ENCODE measurements around the gene RUNX2. TPM values are rescaled to one million over a fixed set of nuclear protein-coding genes. Genes with fewer than 3 reads are reported as not detected.

Gene RUNX2
- total RNA-seq, 1 experiment from 2014 or later = 3.8 TPM

DNA sequence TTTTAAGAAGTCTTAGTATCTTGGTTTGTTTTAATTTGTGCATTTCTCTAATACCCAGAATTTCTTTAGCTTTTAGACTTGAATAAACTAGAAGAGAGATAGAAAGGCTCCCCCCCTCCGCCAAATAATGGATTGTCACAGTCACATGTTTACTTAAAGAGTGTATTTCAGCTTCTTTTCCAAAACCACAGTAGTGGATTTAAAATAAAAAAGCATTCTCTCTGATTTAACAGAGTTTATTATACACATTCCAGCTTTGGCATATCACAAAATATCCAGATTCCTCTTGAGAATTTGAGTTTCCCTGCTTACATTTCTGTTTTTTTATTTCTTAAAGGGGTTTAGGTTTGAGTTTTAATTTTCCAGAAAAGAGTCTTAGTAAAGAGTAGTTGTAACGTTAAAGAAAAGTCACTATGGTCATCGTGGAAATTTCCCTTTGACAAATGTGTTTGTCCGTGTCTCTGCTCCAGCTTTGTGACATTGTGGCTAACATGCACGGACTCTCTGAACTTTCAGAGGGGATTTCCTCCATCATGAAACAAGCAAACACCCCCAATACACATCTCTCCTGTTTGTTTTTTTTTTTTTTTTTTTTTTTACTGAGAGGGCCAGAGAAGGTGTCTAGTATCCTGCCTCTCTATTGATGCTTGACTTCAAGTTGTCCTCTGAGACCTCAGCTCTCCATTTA lies 163.1 kb downstream of the RUNX2 start:
- Histone ChIP-seq H3K36me3 (ENCODE audit: low read depth, low read length) (peaks cover 9% of the 10 kb centered on the region; the same call in 1 of the 2 replicates), H3K9ac (ENCODE audit: low read length) (no peak overlapping the region), H3K79me2 (ENCODE audit: low read length) (no peaks in the 10 kb centered on the region), H3K9me2 (replicated peaks; ENCODE audit: low read length) (no peaks in the 10 kb centered on the region), H2AFZ (ENCODE audit: low read length) (no peak overlapping the region), H3F3A (ENCODE audit: low read length, unreplicated experiment) (no peaks in the 10 kb centered on the region), H3K27ac (ENCODE audit: low read length) (no peak overlapping the region), H3K9me3 (ENCODE audit: low read length) (no peaks in the 10 kb centered on the region), H3K4me3 (ENCODE audit: low read length) (no peak overlapping the region), H3K27me3 (ENCODE audit: low read length) (no peaks in the 10 kb centered on the region), H4K20me1 (ENCODE audit: low read length) (no peaks in the 10 kb centered on the region), H3K4me2 (ENCODE audit: low read length) (no peak overlapping the region), H3K4me1 (ENCODE audit: insufficient read depth, low read length) (peaks cover 13% of the 10 kb centered on the region)
- POLR2A ChIA-PET (ENCODE audit: unreplicated experiment) = no interaction called here
- CTCF ChIA-PET = no interaction called here
- no TSS peak for BruUV-seq (replicated peaks)
- TF ChIP-seq EZH2 (IDR thresholded peaks at IDR 0.05; ENCODE audit: low read length, unreplicated experiment) = no peak
- TF ChIP-seq, protein P1, sequence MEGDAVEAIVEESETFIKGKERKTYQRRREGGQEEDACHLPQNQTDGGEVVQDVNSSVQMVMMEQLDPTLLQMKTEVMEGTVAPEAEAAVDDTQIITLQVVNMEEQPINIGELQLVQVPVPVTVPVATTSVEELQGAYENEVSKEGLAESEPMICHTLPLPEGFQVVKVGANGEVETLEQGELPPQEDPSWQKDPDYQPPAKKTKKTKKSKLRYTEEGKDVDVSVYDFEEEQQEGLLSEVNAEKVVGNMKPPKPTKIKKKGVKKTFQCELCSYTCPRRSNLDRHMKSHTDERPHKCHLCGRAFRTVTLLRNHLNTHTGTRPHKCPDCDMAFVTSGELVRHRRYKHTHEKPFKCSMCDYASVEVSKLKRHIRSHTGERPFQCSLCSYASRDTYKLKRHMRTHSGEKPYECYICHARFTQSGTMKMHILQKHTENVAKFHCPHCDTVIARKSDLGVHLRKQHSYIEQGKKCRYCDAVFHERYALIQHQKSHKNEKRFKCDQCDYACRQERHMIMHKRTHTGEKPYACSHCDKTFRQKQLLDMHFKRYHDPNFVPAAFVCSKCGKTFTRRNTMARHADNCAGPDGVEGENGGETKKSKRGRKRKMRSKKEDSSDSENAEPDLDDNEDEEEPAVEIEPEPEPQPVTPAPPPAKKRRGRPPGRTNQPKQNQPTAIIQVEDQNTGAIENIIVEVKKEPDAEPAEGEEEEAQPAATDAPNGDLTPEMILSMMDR (conservative IDR thresholded peaks at IDR 0.05; ENCODE audit: low read depth, low read length) = no peak
- TF ChIP-seq EZH2phosphoT487 (IDR thresholded peaks at IDR 0.05; ENCODE audit: borderline replicate concordance, low read length) = no peak
- intact Hi-C loops (cut with micrococcal nuclease) = no loop called here
- DNase-seq = no peak
- no peak for ATAC-seq

DNA sequence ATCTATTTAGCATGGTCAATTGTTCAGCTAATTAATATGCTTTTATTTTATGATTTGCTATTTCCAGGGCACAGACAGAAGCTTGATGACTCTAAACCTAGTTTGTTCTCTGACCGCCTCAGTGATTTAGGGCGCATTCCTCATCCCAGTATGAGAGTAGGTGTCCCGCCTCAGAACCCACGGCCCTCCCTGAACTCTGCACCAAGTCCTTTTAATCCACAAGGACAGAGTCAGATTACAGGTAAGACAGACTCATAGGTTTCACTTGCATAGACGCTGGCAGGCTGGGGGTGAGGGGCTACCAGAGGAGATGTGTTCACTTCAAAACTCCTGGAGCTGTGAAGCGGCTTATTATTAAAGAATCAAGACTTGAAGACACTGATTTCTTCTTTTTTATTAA lies 163.7 kb downstream of the RUNX2 start:
- no peaks in the 10 kb centered on the region for H3K9me2 ChIP-seq (replicated peaks; ENCODE audit: low read length)
- no peaks in the 10 kb centered on the region for H3K27me3 ChIP-seq (ENCODE audit: low read length)
- H3K4me3 ChIP-seq (ENCODE audit: low read length) = no peak overlapping the region
- DNase-seq (no peak), ATAC-seq (no peak)
- peaks cover 9% of the 10 kb centered on the region; the same call in 1 of the 2 replicates for H3K36me3 ChIP-seq (ENCODE audit: low read depth, low read length)
- no peaks in the 10 kb centered on the region for H3F3A ChIP-seq (ENCODE audit: low read length, unreplicated experiment)
- TF ChIP-seq, protein P1 (conservative IDR thresholded peaks at IDR 0.05; ENCODE audit: low read depth, low read length) = no peak
- TF ChIP-seq EZH2phosphoT487 (IDR thresholded peaks at IDR 0.05; ENCODE audit: borderline replicate concordance, low read length) = no peak
- TF ChIP-seq EZH2 (IDR thresholded peaks at IDR 0.05; ENCODE audit: low read length, unreplicated experiment) = no peak
- H4K20me1 ChIP-seq (ENCODE audit: low read length) = no peaks in the 10 kb centered on the region
- no peaks in the 10 kb centered on the region for H3K79me2 ChIP-seq (ENCODE audit: low read length)
- no peak overlapping the region for H3K9ac ChIP-seq (ENCODE audit: low read length)
- no peaks in the 10 kb centered on the region for H3K9me3 ChIP-seq (ENCODE audit: low read length)
- H3K4me1 ChIP-seq (ENCODE audit: insufficient read depth, low read length) = peaks cover 13% of the 10 kb centered on the region
- intact Hi-C loops (cut with micrococcal nuclease) = no loop called here
- ChIA-PET POLR2A (ENCODE audit: unreplicated experiment) (no interaction called here), CTCF (no interaction called here)
- no peak overlapping the region for H3K4me2 ChIP-seq (ENCODE audit: low read length)
- H3K27ac ChIP-seq (ENCODE audit: low read length) = no peak overlapping the region
- BruUV-seq (replicated peaks) = no TSS peak
- H2AFZ ChIP-seq (ENCODE audit: low read length) = no peak overlapping the region

DNA sequence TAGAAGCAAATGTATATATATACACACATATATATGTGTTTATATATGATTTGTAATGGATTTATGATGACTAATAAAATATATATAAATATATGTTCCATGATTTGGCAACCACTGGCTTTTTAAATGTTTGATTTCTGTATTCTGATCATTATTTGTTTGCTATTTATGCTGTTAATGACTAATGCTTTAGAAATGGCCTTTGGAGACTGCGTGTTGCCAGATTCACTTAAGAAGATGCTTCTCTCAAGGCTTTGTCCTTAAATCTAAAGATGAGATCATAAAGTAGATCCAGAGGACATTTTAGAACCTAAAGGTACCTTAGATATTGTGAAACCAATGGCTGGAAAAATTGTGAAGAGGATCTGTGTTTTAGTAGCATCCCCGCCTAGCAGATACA lies 165.6 kb downstream of the RUNX2 start:
- peaks cover 13% of the 10 kb centered on the region for H3K4me1 ChIP-seq (ENCODE audit: insufficient read depth, low read length)
- CTCF ChIA-PET = no interaction called here
- no TSS peak for BruUV-seq (replicated peaks)
- no peaks in the 10 kb centered on the region for H3K27me3 ChIP-seq (ENCODE audit: low read length)
- H2AFZ ChIP-seq (ENCODE audit: low read length) = no peak overlapping the region
- no peaks in the 10 kb centered on the region for H4K20me1 ChIP-seq (ENCODE audit: low read length)
- peaks cover 15% of the 10 kb centered on the region for H3K36me3 ChIP-seq (ENCODE audit: low read depth, low read length)
- peak overlapping the region; percentile 23; the same call in 1 of the 2 replicates for H3K4me2 ChIP-seq (ENCODE audit: low read length)
- peak; percentile 87 for DNase-seq
- intact Hi-C loops (cut with micrococcal nuclease) = no loop called here
- no peaks in the 10 kb centered on the region for H3K9me3 ChIP-seq (ENCODE audit: low read length)
- no peak overlapping the region for H3K9ac ChIP-seq (ENCODE audit: low read length)
- H3K27ac ChIP-seq (ENCODE audit: low read length) = peak overlapping the region; percentile 66
- H3K9me2 ChIP-seq (replicated peaks; ENCODE audit: low read length) = no peaks in the 10 kb centered on the region
- H3F3A ChIP-seq (ENCODE audit: low read length, unreplicated experiment) = no peaks in the 10 kb centered on the region
- H3K79me2 ChIP-seq (ENCODE audit: low read length) = no peaks in the 10 kb centered on the region
- H3K4me3 ChIP-seq (ENCODE audit: low read length) = no peak overlapping the region
- ATAC-seq = peak; percentile 77
- POLR2A ChIA-PET (ENCODE audit: unreplicated experiment) = interaction anchor here (0.6 kb wide), 1 partner anchor 259 kb away, joined by 3 read pairs; no protein-coding TSS in a partner anchor
- no peak for TF ChIP-seq EZH2 (IDR thresholded peaks at IDR 0.05; ENCODE audit: low read length, unreplicated experiment)
- no peak for TF ChIP-seq EZH2phosphoT487 (IDR thresholded peaks at IDR 0.05; ENCODE audit: borderline replicate concordance, low read length)
- TF ChIP-seq, protein P1 (conservative IDR thresholded peaks at IDR 0.05; ENCODE audit: low read depth, low read length) = no peak

Measured in PC-3 (cell line).